Lower lobe of right lung (tissue), 2 donors: ENCODE measurements around the gene SYCN. TPM values are rescaled to one million over a fixed set of nuclear protein-coding genes. Genes with fewer than 3 reads are reported as not detected.
A peak's percentile ranks its signal among the peaks of the same experiment; 100 is the strongest.
"Not testable (repeated sequence)": the region's sequence is repeated elsewhere in the genome, so short reads cannot be mapped to it uniquely, and the experiment has no call there.

Source experiments
- ATAC-seq, 2 donors: fragments of 200-7000 bp; cut with Tn5 transposase; one replicate each; pipeline ENCODE4 v1.9.1; 2020 to 2022; ENCODE audit warnings: mild to moderate bottlenecking in 2 of 2, moderate library complexity in 2 of 2
- DNase-seq: peaks from one replicate; pipeline ENCODE4 v3.0.0-alpha.2; 2020
- H3K27ac ChIP-seq: fragments of 200-600 bp; one replicate; pipeline ENCODE4 v1.8.0; 2022
- H3K27me3 ChIP-seq: fragments of 200-600 bp; one replicate; pipeline ENCODE4 v1.8.0; 2022; ENCODE audit warnings: low read depth
- H3K36me3 ChIP-seq: fragments of 200-600 bp; one replicate; pipeline ENCODE4 v1.8.0; 2022; ENCODE audit warnings: mild to moderate bottlenecking
- H3K4me1 ChIP-seq: fragments of 200-600 bp; one replicate; pipeline ENCODE4 v1.8.0; 2022
- H3K4me3 ChIP-seq: fragments of 200-600 bp; one replicate; pipeline ENCODE4 v1.8.0; 2022; ENCODE audit warnings: mild to moderate bottlenecking
- H3K9me3 ChIP-seq: fragments of 200-600 bp; one replicate; pipeline ENCODE4 v1.8.0; 2022
- CTCF ChIP-seq: fragments of 200-600 bp; IDR thresholded peaks from one replicate; pipeline ENCODE4 v1.8.0; 2022; ENCODE audit warnings: antibody characterized with exemption, mild to moderate bottlenecking
- intact Hi-C: fragments of 100-400 bp; cut with DNase I; formaldehyde crosslinking; loops from one replicate; pipeline ENCODE4 v1.11.0; 2022
- total RNA-seq: library from RNA; stranded (reverse); fragmentation: NEBNext Ultra II Directional; extraction: Animal tissue kit (Norgen Biotek cat#: 25700); gene quantifications from one replicate; pipeline ENCODE4 v1.2.1, GENCODE V29; 2021
- donor health status: DM: no; HTN: yes; CAD: no; lungs with severe emphysema.

SYCN gene
- total RNA-seq, 1 donor from 2014 or later = not detected

GRCh38 chr19:39232708-39233107, 28.6 kb upstream of the SYCN start:
- H3K36me3 ChIP-seq = no peaks in the 10 kb centered on the region
- H3K27ac ChIP-seq = no peak overlapping the region
- intact Hi-C loops = no loop called here
- no peak overlapping the region for H3K4me3 ChIP-seq
- DNase-seq (no peak), ATAC-seq (no peak)
- H3K4me1 ChIP-seq = no peaks in the 10 kb centered on the region
- no peaks in the 10 kb centered on the region for H3K9me3 ChIP-seq
- H3K27me3 ChIP-seq = peaks cover 6% of the 10 kb centered on the region
- no peak for TF ChIP-seq CTCF

GRCh38 chr19:39230096-39230764, 26.2 kb upstream of the SYCN start:
- H3K9me3 ChIP-seq = no peaks in the 10 kb centered on the region
- ATAC-seq (no peak), DNase-seq (no peak)
- no peaks in the 10 kb centered on the region for H3K36me3 ChIP-seq
- peaks cover 6% of the 10 kb centered on the region for H3K27me3 ChIP-seq
- intact Hi-C loops = no loop called here
- no peaks in the 10 kb centered on the region for H3K4me1 ChIP-seq
- no peak overlapping the region for H3K4me3 ChIP-seq
- no peak for TF ChIP-seq CTCF
- H3K27ac ChIP-seq = no peak overlapping the region

GRCh38 chr19:39224910-39225309, 20.8 kb upstream of the SYCN start:
- H3K4me1 ChIP-seq = no peaks in the 10 kb centered on the region
- peaks cover 9% of the 10 kb centered on the region for H3K27me3 ChIP-seq
- intact Hi-C loops = no loop called here
- ATAC-seq = no peak
- H3K4me3 ChIP-seq = no peak overlapping the region
- no peaks in the 10 kb centered on the region for H3K9me3 ChIP-seq
- H3K36me3 ChIP-seq = no peaks in the 10 kb centered on the region
- TF ChIP-seq CTCF = no peak
- H3K27ac ChIP-seq = no peak overlapping the region
- no peak for DNase-seq

- H3K4me1 ChIP-seq = no peaks in the 10 kb centered on the region
- no peak for TF ChIP-seq CTCF
- H3K27me3 ChIP-seq = peaks cover 9% of the 10 kb centered on the region
- no peak for DNase-seq
- H3K36me3 ChIP-seq = no peaks in the 10 kb centered on the region
- H3K27ac ChIP-seq = no peak overlapping the region
- H3K9me3 ChIP-seq = no peaks in the 10 kb centered on the region
- no peak overlapping the region for H3K4me3 ChIP-seq
- intact Hi-C loops = no loop called here
- ATAC-seq = no peak
These were observed 19.7 kb upstream of the SYCN start for GRCh38 chr19:39223703-39224279.

GRCh38 chr19:39219108-39219507, 15.0 kb upstream of the SYCN start:
- H3K4me3 ChIP-seq, H3K36me3 ChIP-seq, DNase-seq, H3K4me1 ChIP-seq, ATAC-seq, intact Hi-C loops, H3K9me3 ChIP-seq, H3K27ac ChIP-seq: not testable (repeated sequence)
- peaks cover 15% of the 10 kb centered on the region for H3K27me3 ChIP-seq

- Histone ChIP-seq H3K27me3 (peaks cover 8% of the 10 kb centered on the region), H3K36me3 (no peaks in the 10 kb centered on the region), H3K4me1 (no peaks in the 10 kb centered on the region), H3K27ac (peak overlapping the region; percentile 24), H3K9me3 (no peaks in the 10 kb centered on the region), H3K4me3 (no peak overlapping the region)
- no peak for ATAC-seq
- intact Hi-C loops = no loop called here
- DNase-seq = no peak
- no peak for TF ChIP-seq CTCF
These were observed 14.4 kb upstream of the SYCN start for GRCh38 chr19:39218230-39219007.
